Measurements from ENCODE around the gene ZNF597. TPM values are rescaled to one million over a fixed set of nuclear protein-coding genes. Genes with fewer than 3 reads are reported as not detected.

The ZNF597 gene
- total and polyA plus RNA-seq, 10 of the 15 experiments (the other 5 are each of a cell fraction or from before 2014, with no cell fraction given), result 0.80 to 2.8 (median 2.0) TPM

DNA sequence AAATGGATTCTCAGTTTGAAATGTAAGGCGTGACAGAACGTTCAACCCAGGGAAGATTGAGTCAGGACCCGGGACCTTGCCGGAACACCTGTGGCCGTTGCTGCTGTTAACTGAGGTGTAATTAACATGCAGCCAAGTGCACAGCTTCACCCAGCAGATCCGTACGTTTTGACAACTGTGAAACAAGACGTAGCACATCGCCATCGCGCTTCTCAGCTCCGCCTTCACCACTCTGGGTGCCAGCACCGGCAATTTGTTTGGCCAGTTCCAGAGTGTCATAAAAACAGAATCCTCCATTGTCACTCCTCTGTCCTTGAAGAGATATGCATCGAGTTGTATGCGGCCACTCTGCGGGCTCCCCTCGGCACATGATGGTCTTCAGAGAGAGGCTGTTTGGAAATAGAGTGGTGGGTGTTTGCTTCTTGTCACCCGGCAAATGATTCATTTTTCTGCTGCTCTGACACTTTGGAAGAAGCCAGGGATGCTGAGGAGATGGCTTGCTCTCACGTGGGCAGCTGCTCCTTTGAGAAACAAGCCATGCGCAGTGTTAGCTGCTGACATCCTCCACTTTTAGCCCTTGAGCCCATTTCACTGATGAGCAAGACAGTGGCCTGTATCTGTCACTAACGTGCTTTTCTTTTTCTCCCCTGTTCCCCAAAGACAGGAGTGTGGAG is 22.7 kb upstream of the ZNF597 start:
- CTCF ChIA-PET, result no interaction called here
- no peaks in the 10 kb centered on the region for H3K27me3 ChIP-seq (replicated peaks in 1 of 2; ENCODE audit: control insufficient read depth in 2 of 2, insufficient read depth in 2 of 2, low read length in 1 of 2)
- H4K20me1 ChIP-seq (ENCODE audit: control insufficient read depth, insufficient read depth), result 0 out of 2 replicates have a peak, but pooled peaks cover 2% of the 10 kb centered on the region
- in situ Hi-C loops (cut with MboI) (no loop called here), intact Hi-C loops (cut with micrococcal nuclease; ENCODE audit: unreplicated experiment) (no loop called here)
- SMC1A ChIA-PET (ENCODE audit: uncharacterized antibody, unreplicated experiment), result no interaction called here
- DNase-seq (ENCODE audit: low read depth, low spot score) (no peak), FAIRE-seq (no peak), ATAC-seq (no peak)
- no peak overlapping the region for H2AFZ ChIP-seq (ENCODE audit: control insufficient read depth, low read depth, low read length)
- no TSS peak for BruUV-seq (replicated peaks)
- no peaks in the 10 kb centered on the region; the same call in 2 of the 3 replicates for H3K9me3 ChIP-seq (replicated peaks; ENCODE audit: control insufficient read depth, insufficient read depth, low read length)
- RAD21 ChIA-PET (ENCODE audit: unreplicated experiment), result no interaction called here
- H3K4me3 ChIP-seq, result no peak overlapping the region
- 94% methylated on average over 21 of the region's 21 CpGs for WGBS (ENCODE audit: insufficient coverage, insufficient replicate concordance, low lambda C conversion rate, missing lambda C conversion rate)
- no peak overlapping the region for H3K9ac ChIP-seq (ENCODE audit: control insufficient read depth, insufficient read depth, low read length)
- peaks cover 2 to 12% of the 10 kb centered on the region in 2 experiments for H3K36me3 ChIP-seq (ENCODE audit: control insufficient read depth in 2 of 2, insufficient read depth in 2 of 2, low read length in 1 of 2)
- H3K4me1 ChIP-seq (ENCODE audit: control insufficient read depth, insufficient read depth, low read length), result peaks cover 9% of the 10 kb centered on the region; the same call in 1 of the 2 replicates
- H3K27ac ChIP-seq (ENCODE audit: control insufficient read depth, insufficient read depth), result no peak overlapping the region
- POLR2A ChIA-PET, result interaction anchor here (0.6 kb wide), 1 partner anchor 364 kb away, joined by 4 read pairs; no protein-coding TSS in a partner anchor
- H3K79me2 ChIP-seq (ENCODE audit: control insufficient read depth, insufficient read depth, low read length), result peaks cover 65% of the 10 kb centered on the region
- H3K4me2 ChIP-seq (ENCODE audit: control insufficient read depth, insufficient read depth), result no peak overlapping the region
- no peak for TF ChIP-seq HSF1 (IDR thresholded peaks at IDR 0.05; ENCODE audit: low read depth, low read length)
- TF ChIP-seq EED (IDR thresholded peaks at IDR 0.05; ENCODE audit: low read depth), result no peak
- no peak for TF ChIP-seq SUPT20H (IDR thresholded peaks at IDR 0.05; ENCODE audit: borderline replicate concordance, control insufficient read depth, low read depth, low read length)
- no peak for TF ChIP-seq POLR2A (IDR thresholded peaks at IDR 0.05; ENCODE audit: low read depth, low read length)
- TF ChIP-seq RCOR1 (conservative IDR thresholded peaks at IDR 0.05; ENCODE audit: low read depth, low read length), result no peak
- no peak for TF ChIP-seq FOS (IDR thresholded peaks at IDR 0.05; ENCODE audit: borderline replicate concordance, extremely low read depth, insufficient read length)
- no peak for TF ChIP-seq STAT3 (IDR thresholded peaks at IDR 0.05; ENCODE audit: low read depth, low read length)
- TF ChIP-seq, protein P1, sequence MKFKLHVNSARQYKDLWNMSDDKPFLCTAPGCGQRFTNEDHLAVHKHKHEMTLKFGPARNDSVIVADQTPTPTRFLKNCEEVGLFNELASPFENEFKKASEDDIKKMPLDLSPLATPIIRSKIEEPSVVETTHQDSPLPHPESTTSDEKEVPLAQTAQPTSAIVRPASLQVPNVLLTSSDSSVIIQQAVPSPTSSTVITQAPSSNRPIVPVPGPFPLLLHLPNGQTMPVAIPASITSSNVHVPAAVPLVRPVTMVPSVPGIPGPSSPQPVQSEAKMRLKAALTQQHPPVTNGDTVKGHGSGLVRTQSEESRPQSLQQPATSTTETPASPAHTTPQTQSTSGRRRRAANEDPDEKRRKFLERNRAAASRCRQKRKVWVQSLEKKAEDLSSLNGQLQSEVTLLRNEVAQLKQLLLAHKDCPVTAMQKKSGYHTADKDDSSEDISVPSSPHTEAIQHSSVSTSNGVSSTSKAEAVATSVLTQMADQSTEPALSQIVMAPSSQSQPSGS (IDR thresholded peaks at IDR 0.05; ENCODE audit: low read length), result no peak
- TF ChIP-seq SPI1 (IDR thresholded peaks at IDR 0.05; ENCODE audit: borderline replicate concordance, insufficient read depth, low read depth, low read length), result no peak
- TF ChIP-seq MLLT1 (IDR thresholded peaks at IDR 0.05), result no peak
- no peak for TF ChIP-seq POLR2AphosphoS5 (IDR thresholded peaks at IDR 0.05; ENCODE audit: low read length)
- TF ChIP-seq, protein P2, sequence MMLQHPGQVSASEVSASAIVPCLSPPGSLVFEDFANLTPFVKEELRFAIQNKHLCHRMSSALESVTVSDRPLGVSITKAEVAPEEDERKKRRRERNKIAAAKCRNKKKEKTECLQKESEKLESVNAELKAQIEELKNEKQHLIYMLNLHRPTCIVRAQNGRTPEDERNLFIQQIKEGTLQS (IDR thresholded peaks at IDR 0.05; ENCODE audit: borderline replicate concordance, extremely low read depth, low read depth, low read length), result no peak
- TF ChIP-seq CEBPB (IDR thresholded peaks at IDR 0.05; ENCODE audit: borderline replicate concordance in 1 of 2, low read depth in 2 of 2, low read length in 2 of 2), result no peak
- TF ChIP-seq ZBTB33 (IDR thresholded peaks at IDR 0.05), result no peak
